Esophagus squamous epithelium (tissue), 5 donors: ENCODE measurements around the gene TVP23A. TPM values are rescaled to one million over a fixed set of nuclear protein-coding genes. Genes with fewer than 3 reads are reported as not detected.

Experiments used
- DNase-seq: peaks from one replicate; lab custom pipeline; 2025; lab: John Stamatoyannopoulos, UW
- H3K27ac ChIP-seq, 4 donors: fragments of 200-600 bp; sonication (generic); one replicate each; pipeline ENCODE4 v1.5.1; 2016 to 2019; ENCODE audit warnings: mild to moderate bottlenecking in 1 of 4
- H3K27me3 ChIP-seq, 4 donors: fragments of 200-600 bp; sonication (generic); 1 replicate in 3 of 4; 2 replicates in 1 of 4; pipeline versions ENCODE4 v1.5.1 to v1.6.0; 2017 to 2021; ENCODE audit warnings: antibody characterized with exemption in 1 of 4
- H3K36me3 ChIP-seq, 3 donors: fragments of 200-600 bp; sonication (generic); one replicate each; pipeline ENCODE4 v1.5.1; 2016 to 2019
- H3K4me1 ChIP-seq, 3 donors: fragments of 200-600 bp; sonication (generic); one replicate each; pipeline ENCODE4 v1.5.1; 2017 to 2019
- H3K4me3 ChIP-seq, 4 donors: fragments of 200-600 bp; sonication (generic); 1 replicate in 3 of 4; 2 replicates in 1 of 4; pipeline ENCODE4 v1.5.1; 2016 to 2019; ENCODE audit warnings: mild to moderate bottlenecking in 2 of 4, moderate library complexity in 1 of 4
- H3K9me3 ChIP-seq, 3 donors: fragments of 200-600 bp; sonication (generic); one replicate each; pipeline ENCODE4 v1.5.1; 2016 to 2019
- POLR2A ChIP-seq, 4 donors: fragments of 450-650 bp; IDR thresholded peaks; one replicate each; pipeline ENCODE4 v1.6.1; 2017; ENCODE audit warnings: antibody characterized with exemption in 4 of 4, mild to moderate bottlenecking in 4 of 4, moderate library complexity in 3 of 4
- WGBS, 2 donors: methylation state at CpG; one replicate each; pipeline ENCODE4 v1.1.5; 2018; 5-methylcytosine and 5-hydroxymethylcytosine counted together
- intact Hi-C: fragments of 100-400 bp; cut with DNase I; formaldehyde crosslinking; loops from one replicate; pipeline ENCODE4 v1.15.0; 2022
- small RNA-seq, 4 donors: library from RNA; depleted of rRNA; stranded (forward); fragments of <200 nt; gene quantifications; one replicate each; pipeline ENCODE3, GENCODE V24; 2016
- total RNA-seq, 4 donors: library from RNA; depleted of rRNA; stranded (reverse); fragments of >200 nt; gene quantifications; one replicate each; pipeline ENCODE4 v1.1.0, GENCODE V29; 2016
- TF ChIP-seq, protein P1 (sequence below), 6 experiments: fragments of 450-650 bp in 4 of 6; fragments of 200-600 bp in 2 of 6; sonication (generic) in 2 of 6; IDR thresholded peaks; one replicate each; pipeline ENCODE4 v1.5.1; 2016 to 2019; ENCODE audit warnings: antibody characterized with exemption in 6 of 6, mild to moderate bottlenecking in 4 of 6, moderate library complexity in 4 of 6
- donor health status: DM: yes; HTN: yes; CAD: no.

Gene TVP23A
- total RNA-seq, 4 donors from 2014 or later: 0.19 TPM; not detected in 3

DNA sequence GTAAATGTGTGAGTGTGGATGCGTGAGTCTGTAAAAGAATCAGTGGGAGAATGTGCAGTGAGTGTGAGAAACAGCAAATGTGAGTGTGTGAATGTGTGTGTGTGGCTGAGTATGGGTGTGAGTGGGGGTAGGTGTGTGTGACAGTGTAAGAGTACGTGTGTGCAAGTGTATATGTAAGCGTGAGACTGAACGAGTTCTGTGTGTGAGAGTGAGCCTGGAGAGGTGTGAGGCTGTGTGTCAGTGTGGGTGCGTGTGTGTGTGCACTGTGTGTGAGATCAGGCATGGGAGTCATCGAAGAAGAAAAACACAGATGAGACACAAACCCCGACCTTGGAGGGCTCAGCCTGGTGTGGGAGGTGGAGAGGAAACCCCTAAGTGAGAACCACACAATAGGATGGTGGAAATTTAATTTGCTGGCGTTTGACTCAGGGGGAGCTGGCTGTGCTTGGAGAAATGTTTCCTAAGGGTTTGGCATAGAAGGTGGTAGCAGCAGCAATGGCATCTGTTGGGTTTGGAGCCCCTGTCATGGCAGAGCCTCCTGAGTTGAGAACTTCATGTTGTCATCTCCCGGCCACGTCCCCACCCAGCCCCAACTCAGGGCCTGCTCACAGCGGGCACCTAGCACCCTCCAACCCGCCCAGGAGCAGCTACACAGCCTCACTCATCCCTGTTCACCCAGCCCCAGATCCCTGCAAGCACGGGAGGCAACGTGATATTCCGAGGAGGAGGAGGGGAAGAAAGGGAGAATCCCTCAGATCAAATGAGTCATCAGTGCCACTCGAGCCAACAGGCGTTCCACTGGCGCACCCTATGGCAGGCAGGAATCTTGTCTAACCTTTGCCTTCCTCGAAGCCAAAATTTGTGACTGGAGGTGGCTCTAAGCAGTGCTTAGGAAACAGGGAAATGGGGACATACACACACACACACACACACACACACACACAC is 89.2 kb downstream of the TVP23A start:
- H3K4me3 ChIP-seq: no peak overlapping the region
- no peak overlapping the region for H3K27ac ChIP-seq
- peaks cover 0 to 12% (median 0%) of the 10 kb centered on the region in 3 donors for H3K4me1 ChIP-seq
- H3K27me3 ChIP-seq: no peaks in the 10 kb centered on the region
- intact Hi-C loops: loop anchor here (5.0 kb wide), 1 partner anchor 152 kb away; no protein-coding TSS in a partner anchor
- DNase-seq: no peak
- H3K36me3 ChIP-seq: no peaks in the 10 kb centered on the region
- WGBS, 2 donors: 55 to 60% methylated on average over 17 of the region's 19 CpGs
- TF ChIP-seq POLR2A (IDR thresholded peaks at IDR 0.05): no peak
- TF ChIP-seq, protein P1, sequence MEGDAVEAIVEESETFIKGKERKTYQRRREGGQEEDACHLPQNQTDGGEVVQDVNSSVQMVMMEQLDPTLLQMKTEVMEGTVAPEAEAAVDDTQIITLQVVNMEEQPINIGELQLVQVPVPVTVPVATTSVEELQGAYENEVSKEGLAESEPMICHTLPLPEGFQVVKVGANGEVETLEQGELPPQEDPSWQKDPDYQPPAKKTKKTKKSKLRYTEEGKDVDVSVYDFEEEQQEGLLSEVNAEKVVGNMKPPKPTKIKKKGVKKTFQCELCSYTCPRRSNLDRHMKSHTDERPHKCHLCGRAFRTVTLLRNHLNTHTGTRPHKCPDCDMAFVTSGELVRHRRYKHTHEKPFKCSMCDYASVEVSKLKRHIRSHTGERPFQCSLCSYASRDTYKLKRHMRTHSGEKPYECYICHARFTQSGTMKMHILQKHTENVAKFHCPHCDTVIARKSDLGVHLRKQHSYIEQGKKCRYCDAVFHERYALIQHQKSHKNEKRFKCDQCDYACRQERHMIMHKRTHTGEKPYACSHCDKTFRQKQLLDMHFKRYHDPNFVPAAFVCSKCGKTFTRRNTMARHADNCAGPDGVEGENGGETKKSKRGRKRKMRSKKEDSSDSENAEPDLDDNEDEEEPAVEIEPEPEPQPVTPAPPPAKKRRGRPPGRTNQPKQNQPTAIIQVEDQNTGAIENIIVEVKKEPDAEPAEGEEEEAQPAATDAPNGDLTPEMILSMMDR (IDR thresholded peaks at IDR 0.05): peak in 1 of 6 experiments; percentile 29
- no peaks in the 10 kb centered on the region for H3K9me3 ChIP-seq

DNA sequence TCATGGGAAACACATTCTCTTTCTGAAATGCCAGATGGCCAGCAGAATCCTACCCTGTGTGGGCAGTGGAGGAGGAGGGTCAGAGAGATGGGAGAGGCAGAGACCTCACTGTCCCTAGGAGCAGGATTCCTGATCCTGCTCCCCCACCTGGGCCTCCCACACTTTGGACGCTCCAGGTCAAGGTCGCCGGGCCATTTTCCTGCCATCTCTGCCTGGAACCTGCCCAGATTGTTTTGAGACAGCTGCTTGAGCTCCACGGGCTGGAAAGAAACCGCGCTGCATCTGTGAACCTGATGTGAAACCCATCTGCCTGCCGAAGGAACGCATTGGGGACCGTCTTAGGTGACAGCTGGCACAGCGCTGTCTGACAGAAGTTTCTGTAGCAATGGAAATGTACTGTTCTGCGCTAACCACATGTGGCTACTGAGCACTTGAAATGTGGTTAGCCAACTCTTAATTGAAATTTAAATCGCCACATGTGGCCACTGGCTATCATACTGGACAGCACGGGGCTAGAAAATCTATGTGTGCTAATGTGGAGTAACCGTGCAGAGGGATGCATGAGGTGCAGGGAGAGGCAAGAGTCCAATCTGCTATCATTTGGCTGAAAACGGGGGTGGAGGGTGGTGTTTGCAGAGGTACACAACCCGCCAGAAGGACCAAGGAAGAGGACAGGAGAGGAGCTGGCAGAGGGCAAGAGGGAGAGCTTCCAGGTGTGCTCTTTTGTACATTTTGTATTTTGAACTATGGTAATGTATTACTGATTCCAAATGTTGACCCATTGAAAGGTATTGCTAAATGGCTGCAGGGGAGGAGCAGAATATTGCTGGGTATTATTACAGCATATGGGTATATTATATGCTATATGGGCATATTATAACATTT is 90.3 kb downstream of the TVP23A start:
- no peak overlapping the region for H3K4me3 ChIP-seq
- peaks cover 0 to 12% (median 0%) of the 10 kb centered on the region in 3 donors for H3K4me1 ChIP-seq
- 69 to 70% methylated on average over 8 to 16 of the region's 16 CpGs for WGBS, 2 donors
- intact Hi-C loops: no loop called here
- no peak for DNase-seq
- H3K27me3 ChIP-seq: no peaks in the 10 kb centered on the region
- no peak overlapping the region for H3K27ac ChIP-seq
- TF ChIP-seq POLR2A (IDR thresholded peaks at IDR 0.05): no peak
- TF ChIP-seq, protein P1 (IDR thresholded peaks at IDR 0.05): no peak
- no peaks in the 10 kb centered on the region for H3K36me3 ChIP-seq
- no peaks in the 10 kb centered on the region for H3K9me3 ChIP-seq

Small RNA genes within 50 kb of the gene (small RNA-seq; reads per million reads assigned to genes)
- gene MTND4LP24 (0 reads per million in 4 donors), gene MTND6P33 (0 reads per million in 4 donors)

Other genes starting within 250 kb of the TVP23A start
- 100 to 1,000 TPM; 108 to 121 (median 109) TPM for gene EMP2, start 238.2 kb downstream of the TVP23A start, total RNA-seq
- gene TEKT5, start 123.9 kb downstream of the TVP23A start, total RNA-seq: not detected
- 10 to 100 TPM; 18.9 to 25.6 (median 21.1) TPM for gene NUBP1, start 75.0 kb downstream of the TVP23A start, total RNA-seq
- gene CIITA, start 58.4 kb upstream of the TVP23A start, total RNA-seq: 10 to 100 TPM in 1 of 4 donors, 1 to 10 TPM in 3; 3.2 to 12.6 (median 5.7) TPM
- 10 to 100 TPM; 22.6 to 60.1 (median 28.4) TPM for gene DEXI, start 123.7 kb upstream of the TVP23A start, total RNA-seq
- 10 to 100 TPM; 20.3 to 25.7 (median 25.1) TPM for gene CLEC16A, start 125.8 kb upstream of the TVP23A start, total RNA-seq